Type B pancreatic cell (in vitro differentiated cells): ENCODE data around the gene ETV3L. TPM values are rescaled to one million over a fixed set of nuclear protein-coding genes. Genes with fewer than 3 reads are reported as not detected.

Source experiments
- DNase-seq: peaks from one replicate; pipeline ENCODE4 v3.0.0; 2021; ENCODE audit warnings: mixed read lengths; ENCODE audit not compliant: unreplicated experiment; ENCODE audit errors: extremely low spot score
- H3K27ac Mint-ChIP-seq: 2 replicates; pipeline ENCODE4 v1.8.0; 2021; ENCODE audit warnings: mild to moderate bottlenecking, mixed read lengths
- H3K27me3 Mint-ChIP-seq: 2 replicates; pipeline ENCODE4 v1.8.0; 2021; ENCODE audit warnings: mixed read lengths
- H3K36me3 Mint-ChIP-seq: 2 replicates; pipeline ENCODE4 v1.8.0; 2021; ENCODE audit warnings: mixed read lengths
- H3K4me1 Mint-ChIP-seq: one replicate; pipeline ENCODE4 v1.8.0; 2021; ENCODE audit warnings: mixed read lengths; ENCODE audit not compliant: unreplicated experiment
- H3K4me3 Mint-ChIP-seq: 2 replicates; pipeline ENCODE4 v1.8.0; 2021; ENCODE audit warnings: mild to moderate bottlenecking, mixed read lengths
- H3K9me3 Mint-ChIP-seq: 2 replicates; pipeline ENCODE4 v1.8.0; 2021; ENCODE audit warnings: mixed read lengths
- total RNA-seq: library from RNA; stranded (reverse); gene quantifications from 2 replicates; pipeline ENCODE4 v1.2.1, GENCODE V29; 2021; ENCODE audit warnings: low replicate concordance
- TF ChIP-seq, protein P1 (sequence below): fragments of 200-600 bp; sonication (generic); conservative IDR thresholded peaks from 2 replicates; pipeline ENCODE4 v1.5.0; 2021; ENCODE audit warnings: antibody characterized with exemption, mild to moderate bottlenecking

ETV3L gene
- total RNA-seq, 1 donor from 2014 or later = not detected

DNA sequence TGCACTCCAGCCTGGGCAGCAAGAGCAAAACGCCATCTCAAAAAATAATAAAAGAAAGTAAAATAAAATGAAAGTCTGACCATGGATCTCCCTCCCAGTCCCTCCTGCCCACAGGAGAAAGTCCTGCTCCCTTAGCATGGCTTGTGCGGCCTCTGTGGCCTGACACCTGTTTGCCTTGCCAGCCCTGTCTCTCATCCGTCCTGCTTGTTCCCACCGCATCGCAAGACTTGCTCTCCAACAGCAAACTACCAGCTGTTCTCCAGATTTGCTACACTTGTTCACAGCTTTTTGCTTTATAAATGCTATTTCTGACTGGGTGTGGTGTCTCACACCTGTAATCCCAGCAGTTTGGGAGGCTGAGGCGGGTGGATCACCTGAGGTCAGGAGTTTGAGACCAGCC is 2.7 kb downstream of the ETV3L start:
- Mint-ChIP-seq H3K27me3 (no peaks in the 10 kb centered on the region), H3K4me1 (no peaks in the 10 kb centered on the region), H3K27ac (no peak overlapping the region), H3K4me3 (no peak overlapping the region), H3K36me3 (no peaks in the 10 kb centered on the region), H3K9me3 (no peaks in the 10 kb centered on the region)
- no peak for DNase-seq
- TF ChIP-seq, protein P1, sequence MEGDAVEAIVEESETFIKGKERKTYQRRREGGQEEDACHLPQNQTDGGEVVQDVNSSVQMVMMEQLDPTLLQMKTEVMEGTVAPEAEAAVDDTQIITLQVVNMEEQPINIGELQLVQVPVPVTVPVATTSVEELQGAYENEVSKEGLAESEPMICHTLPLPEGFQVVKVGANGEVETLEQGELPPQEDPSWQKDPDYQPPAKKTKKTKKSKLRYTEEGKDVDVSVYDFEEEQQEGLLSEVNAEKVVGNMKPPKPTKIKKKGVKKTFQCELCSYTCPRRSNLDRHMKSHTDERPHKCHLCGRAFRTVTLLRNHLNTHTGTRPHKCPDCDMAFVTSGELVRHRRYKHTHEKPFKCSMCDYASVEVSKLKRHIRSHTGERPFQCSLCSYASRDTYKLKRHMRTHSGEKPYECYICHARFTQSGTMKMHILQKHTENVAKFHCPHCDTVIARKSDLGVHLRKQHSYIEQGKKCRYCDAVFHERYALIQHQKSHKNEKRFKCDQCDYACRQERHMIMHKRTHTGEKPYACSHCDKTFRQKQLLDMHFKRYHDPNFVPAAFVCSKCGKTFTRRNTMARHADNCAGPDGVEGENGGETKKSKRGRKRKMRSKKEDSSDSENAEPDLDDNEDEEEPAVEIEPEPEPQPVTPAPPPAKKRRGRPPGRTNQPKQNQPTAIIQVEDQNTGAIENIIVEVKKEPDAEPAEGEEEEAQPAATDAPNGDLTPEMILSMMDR = no peak

DNA sequence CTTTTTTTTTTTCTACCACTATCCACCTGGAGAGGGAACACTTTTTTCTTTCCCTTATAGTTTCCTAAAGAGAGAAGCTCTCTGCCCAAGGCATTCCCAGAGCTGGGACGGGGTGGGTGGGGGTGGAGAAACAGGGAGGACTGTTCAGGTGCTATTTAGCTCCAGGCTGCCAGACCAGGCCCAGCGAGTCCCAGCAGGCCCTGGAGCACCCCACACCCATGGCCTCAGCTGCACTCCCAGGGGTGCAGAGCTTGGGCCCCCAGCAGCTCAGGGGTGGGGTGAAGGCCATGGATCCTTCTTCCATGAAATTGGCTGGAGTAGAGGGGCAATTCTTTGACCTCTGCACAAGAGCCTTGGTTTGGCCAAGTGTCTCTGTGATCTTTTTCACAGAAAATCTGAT is 4.1 kb downstream of the ETV3L start:
- Mint-ChIP-seq H3K9me3 (no peaks in the 10 kb centered on the region), H3K36me3 (no peaks in the 10 kb centered on the region), H3K27me3 (no peaks in the 10 kb centered on the region), H3K4me3 (no peak overlapping the region), H3K4me1 (peaks cover 2% of the 10 kb centered on the region), H3K27ac (no peak overlapping the region)
- no peak for DNase-seq
- TF ChIP-seq, protein P1 = no peak

DNA sequence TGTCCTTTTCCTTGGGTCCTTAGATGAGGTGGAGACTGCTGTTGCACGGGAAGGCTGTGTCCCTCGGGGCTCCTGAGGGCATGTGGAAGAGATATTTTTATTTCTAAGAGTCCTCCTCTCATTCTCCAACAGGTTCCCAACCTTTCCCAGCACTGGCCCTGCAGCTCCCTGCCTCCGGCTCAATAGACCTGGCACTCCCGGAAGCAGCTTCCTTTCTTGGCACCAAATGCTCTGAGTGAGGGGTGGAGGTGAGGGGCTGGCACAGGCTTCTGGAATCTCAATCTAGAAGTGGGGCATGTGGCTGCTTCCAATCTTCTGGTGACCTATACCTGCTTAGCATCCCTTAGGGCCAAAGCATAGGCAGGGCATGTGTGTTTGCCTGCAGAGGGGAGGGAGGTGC is 4.5 kb downstream of the ETV3L start:
- TF ChIP-seq, protein P1 = no peak
- DNase-seq = no peak
- H3K9me3 Mint-ChIP-seq = no peaks in the 10 kb centered on the region
- no peak overlapping the region for H3K27ac Mint-ChIP-seq
- H3K36me3 Mint-ChIP-seq = no peaks in the 10 kb centered on the region
- no peak overlapping the region for H3K4me3 Mint-ChIP-seq
- peaks cover 6% of the 10 kb centered on the region for H3K4me1 Mint-ChIP-seq
- H3K27me3 Mint-ChIP-seq = no peaks in the 10 kb centered on the region

DNA sequence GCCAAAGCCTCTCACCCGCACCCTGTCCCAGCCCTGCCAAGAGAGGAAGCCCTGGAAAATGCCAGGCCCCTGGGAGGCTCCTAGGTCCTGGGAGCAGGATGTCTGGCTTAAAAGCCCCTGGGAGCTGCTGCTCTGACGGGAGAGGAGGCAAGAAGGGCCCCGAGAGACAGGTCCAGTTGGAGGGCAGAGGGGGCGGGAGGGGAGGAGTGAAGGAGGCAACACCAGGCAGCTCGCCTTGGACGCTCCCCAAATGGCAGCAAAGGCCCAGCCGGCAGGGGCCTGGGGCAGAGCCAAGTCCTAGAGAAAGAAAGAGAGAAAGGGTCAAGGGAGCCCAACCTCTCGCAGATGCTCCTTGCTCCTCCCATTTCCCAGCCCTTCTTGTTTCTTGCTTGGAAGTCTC is 6.8 kb downstream of the ETV3L start:
- H3K36me3 Mint-ChIP-seq = no peaks in the 10 kb centered on the region
- no peaks in the 10 kb centered on the region for H3K27me3 Mint-ChIP-seq
- H3K9me3 Mint-ChIP-seq = no peaks in the 10 kb centered on the region
- TF ChIP-seq, protein P1 = no peak
- H3K27ac Mint-ChIP-seq = no peak overlapping the region
- peaks cover 12% of the 10 kb centered on the region for H3K4me1 Mint-ChIP-seq
- no peak for DNase-seq
- H3K4me3 Mint-ChIP-seq = no peak overlapping the region

DNA sequence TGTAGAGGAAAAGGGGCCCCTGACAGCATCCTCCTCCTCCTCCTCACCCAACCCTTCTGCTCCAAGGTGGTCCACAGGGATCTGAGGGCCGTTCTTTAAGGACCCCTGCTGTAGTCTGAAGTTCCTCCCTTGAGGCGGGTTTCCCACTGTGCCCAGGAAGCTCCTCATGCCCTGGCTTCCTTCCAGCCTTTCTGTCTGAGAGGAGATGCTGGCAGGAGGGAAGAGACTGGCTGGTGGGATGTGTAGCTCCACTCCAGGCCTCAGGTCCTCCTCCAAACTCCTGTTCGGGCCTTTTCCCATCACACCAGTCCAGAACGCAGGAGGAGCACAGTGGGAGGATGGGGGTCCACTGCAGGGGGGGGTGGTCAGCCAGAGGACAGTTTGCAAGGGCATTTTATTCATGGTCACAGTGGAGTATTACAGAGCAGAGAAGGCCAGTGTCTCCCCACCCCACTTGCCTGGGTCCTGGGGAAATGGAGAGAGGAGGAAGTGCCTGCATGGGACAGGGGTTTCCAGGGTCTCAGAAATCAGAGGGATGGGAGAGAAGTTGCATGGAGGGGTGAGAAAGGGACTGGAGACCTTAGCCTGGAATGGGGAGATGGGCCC is 7.8 kb downstream of the ETV3L start:
- H3K9me3 Mint-ChIP-seq = no peaks in the 10 kb centered on the region
- TF ChIP-seq, protein P1 = no peak

DNA sequence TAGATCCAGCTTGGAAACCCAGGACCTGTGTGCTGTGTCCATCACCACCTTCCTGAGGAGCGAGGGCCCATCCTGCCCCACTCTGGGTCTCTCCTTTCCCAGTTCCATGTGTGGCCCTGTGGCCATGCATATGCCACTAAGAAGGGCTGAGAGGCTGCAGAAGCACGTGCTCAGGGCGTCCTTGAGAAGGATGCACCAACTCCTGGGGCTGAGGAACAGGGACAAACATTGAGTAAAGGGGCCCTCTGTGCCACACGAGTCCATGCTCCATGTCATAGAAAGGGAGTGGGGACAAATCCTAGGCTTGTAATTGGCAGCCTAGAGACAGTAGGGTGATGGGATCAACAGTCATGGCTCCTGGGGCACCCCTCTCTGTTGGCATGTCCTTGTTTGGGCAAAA is 8.4 kb downstream of the ETV3L start:
- Mint-ChIP-seq H3K9me3 (no peaks in the 10 kb centered on the region), H3K4me3 (no peak overlapping the region), H3K27ac (no peak overlapping the region), H3K4me1 (peaks cover 12% of the 10 kb centered on the region), H3K27me3 (no peaks in the 10 kb centered on the region), H3K36me3 (no peaks in the 10 kb centered on the region)
- no peak for DNase-seq
- TF ChIP-seq, protein P1 = no peak

More for the DNA sequence above, 7.8 kb downstream of the ETV3L start:
- no peak overlapping the region for H3K27ac Mint-ChIP-seq
- peaks cover 12% of the 10 kb centered on the region for H3K4me1 Mint-ChIP-seq
- no peaks in the 10 kb centered on the region for H3K36me3 Mint-ChIP-seq
- H3K4me3 Mint-ChIP-seq = no peak overlapping the region
- DNase-seq = no peak
- no peaks in the 10 kb centered on the region for H3K27me3 Mint-ChIP-seq
